IPS-NIHi7 (cell line): ENCODE results near the gene CFAP77.

ENCODE experiments used
- DNase-seq: peaks from one replicate; pipeline ENCODE4 v3.0.0; 2012; ENCODE audit warnings: mixed read lengths; ENCODE audit errors: extremely low spot score

CFAP77 gene

GRCh38 chr9:132579427-132579798, 169.4 kb downstream of the CFAP77 start:
- DNase-seq = no peak

GRCh38 chr9:132582276-132582785, 172.3 kb downstream of the CFAP77 start, which contains the start of gene BARHL1:
Gene BARHL1, plus strand, starts transcription at chr9:132582606. Its CDS starts 192 bp downstream, at chr9:132582798.
- DNase-seq = no peak

- DNase-seq = no peak
These were observed 173.0 kb downstream of the CFAP77 start for GRCh38 chr9:132582786-132583583.

GRCh38 chr9:132583584-132584304, 173.7 kb downstream of the CFAP77 start:
- peak; percentile 29 for DNase-seq

GRCh38 chr9:132584601-132585560, 174.9 kb downstream of the CFAP77 start:
- DNase-seq = peak; percentile 46

- DNase-seq = no peak
These were observed 176.2 kb downstream of the CFAP77 start for GRCh38 chr9:132585954-132586829.

GRCh38 chr9:132586830-132587591, 177.0 kb downstream of the CFAP77 start:
- DNase-seq = no peak

GRCh38 chr9:132587592-132587955, 177.6 kb downstream of the CFAP77 start:
- no peak for DNase-seq

- DNase-seq = no peak
These were observed 178.1 kb downstream of the CFAP77 start for GRCh38 chr9:132588098-132588497.

- DNase-seq = peak; percentile 43
These were observed 178.6 kb downstream of the CFAP77 start for GRCh38 chr9:132588501-132589147.

- DNase-seq = peak; percentile 39
These were observed 179.4 kb downstream of the CFAP77 start for GRCh38 chr9:132589148-132590036.

- no peak for DNase-seq
These were observed 180.0 kb downstream of the CFAP77 start for GRCh38 chr9:132590037-132590317.

- peak; percentile 48 for DNase-seq
These were observed 180.5 kb downstream of the CFAP77 start for GRCh38 chr9:132590318-132591182.

- peak; percentile 61 for DNase-seq
These were observed 181.2 kb downstream of the CFAP77 start for GRCh38 chr9:132591244-132591643.

GRCh38 chr9:132591751-132592314, 181.8 kb downstream of the CFAP77 start:
- peak; percentile 63 for DNase-seq

GRCh38 chr9:132592451-132592850, 182.4 kb downstream of the CFAP77 start:
- DNase-seq = no peak

- DNase-seq = no peak
These were observed 184.4 kb downstream of the CFAP77 start for GRCh38 chr9:132594412-132594811.
